WERI-Rb-1 (cell line): ENCODE measurements around the gene GFOD2.

Experiments
- DNase-seq: peaks from one replicate; pipeline ENCODE4 v3.0.0-alpha.2; 2020
- H3K27ac ChIP-seq: fragments of 250-450 bp; sonication (Bioruptor Pico); 2 replicates; pipeline ENCODE4 v1.5.1; 2020; ENCODE audit warnings: mild to moderate bottlenecking, moderate library complexity
- H3K27me3 ChIP-seq: fragments of 250-450 bp; sonication (Bioruptor Pico); 2 replicates; pipeline ENCODE4 v1.5.1; 2021; ENCODE audit warnings: mild to moderate bottlenecking, low read depth, moderate library complexity; ENCODE audit not compliant: insufficient read depth, severe bottlenecking
- H3K36me3 ChIP-seq: fragments of 250-450 bp; sonication (Bioruptor Pico); 2 replicates; pipeline ENCODE4 v1.5.1; 2020; ENCODE audit warnings: mild to moderate bottlenecking, moderate library complexity
- H3K4me3 ChIP-seq: 2 replicates; pipeline ENCODE4 v1.5.1; 2011; ENCODE audit warnings: low read depth, mild to moderate bottlenecking, control low read depth, low read length
- H3K9me3 ChIP-seq: fragments of 250-450 bp; sonication (Bioruptor Pico); 2 replicates; pipeline ENCODE4 v1.5.1; 2021; ENCODE audit warnings: mild to moderate bottlenecking, moderate library complexity; ENCODE audit not compliant: severe bottlenecking
- CTCF ChIP-seq: IDR thresholded peaks from 2 replicates; pipeline ENCODE4 v1.5.1; 2011; ENCODE audit warnings: low read depth, mild to moderate bottlenecking, control low read depth, inconsistent platforms, low read length

The GFOD2 gene

DNA sequence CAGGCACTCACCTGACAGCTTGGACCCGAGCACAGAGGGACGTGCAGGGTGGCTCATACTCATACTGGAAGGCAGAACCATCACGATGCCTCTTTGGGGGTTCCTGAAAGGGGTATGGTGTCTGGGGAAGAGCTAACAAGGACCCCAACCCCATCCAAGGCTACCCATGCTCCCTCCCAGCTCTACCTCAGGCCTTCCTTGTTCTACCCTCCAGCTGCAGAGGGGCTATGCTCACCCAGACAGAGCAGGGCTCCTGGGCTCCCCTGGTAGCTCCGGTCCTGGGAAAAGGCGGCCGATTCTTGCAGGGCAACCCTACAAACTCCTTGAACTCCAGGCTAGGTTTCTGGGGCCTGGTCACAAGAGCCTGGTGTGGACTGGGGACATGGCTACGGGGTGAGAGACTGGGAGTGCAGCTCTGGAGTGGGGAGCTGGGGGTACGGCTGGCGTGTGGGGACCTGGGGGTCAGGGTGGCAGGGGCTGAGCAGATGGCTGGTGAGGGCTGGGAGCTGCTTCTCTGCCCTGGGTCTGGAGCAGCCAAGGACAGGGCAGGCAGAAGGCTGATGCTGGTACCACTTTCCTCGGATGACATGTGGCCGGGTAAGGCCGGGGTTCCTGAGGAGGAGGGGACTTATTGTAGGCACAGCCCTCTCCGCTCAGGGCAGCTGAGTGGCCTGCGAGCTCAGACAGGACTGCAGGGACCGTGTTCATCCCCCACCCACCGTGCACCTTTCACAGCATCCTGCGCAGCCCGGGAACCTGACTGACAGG lies 61.2 kb downstream of the GFOD2 start:
- no peak overlapping the region for H3K4me3 ChIP-seq
- H3K27ac ChIP-seq: no peak overlapping the region
- no peak for DNase-seq
- peaks cover 62% of the 10 kb centered on the region for H3K36me3 ChIP-seq
- no peak for TF ChIP-seq CTCF
- no peaks in the 10 kb centered on the region for H3K9me3 ChIP-seq
- no peaks in the 10 kb centered on the region for H3K27me3 ChIP-seq

DNA sequence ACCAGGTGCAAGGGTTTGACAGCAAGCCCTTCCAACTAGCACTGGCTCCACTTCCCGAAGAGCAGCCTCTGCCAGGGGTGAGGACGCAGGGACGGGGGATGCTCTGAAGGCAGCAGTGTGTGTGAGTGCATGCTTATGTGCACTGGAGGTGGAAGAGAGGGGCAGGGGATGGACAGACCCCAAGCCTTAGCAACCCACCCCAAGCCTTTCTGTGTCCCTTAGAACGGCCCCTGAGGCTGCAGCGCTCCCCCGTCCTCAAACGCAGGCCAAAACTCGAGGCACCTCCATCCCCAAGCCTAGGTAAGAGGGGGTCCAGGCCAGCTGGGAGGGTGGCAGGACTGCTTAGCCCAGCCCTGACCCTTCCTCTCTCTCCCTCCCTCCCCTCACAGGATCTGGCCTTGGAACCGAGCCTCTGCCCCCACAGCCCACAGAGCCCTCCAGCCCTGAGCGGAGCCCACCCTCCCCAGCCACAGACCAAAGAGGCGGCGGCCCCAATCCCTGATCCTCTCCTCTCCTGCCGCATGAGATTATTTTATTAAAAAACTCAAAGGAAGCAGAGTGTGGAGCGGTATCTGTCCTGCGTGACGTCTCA lies 62.0 kb downstream of the GFOD2 start:
- DNase-seq: no peak
- no peaks in the 10 kb centered on the region for H3K9me3 ChIP-seq
- H3K4me3 ChIP-seq: no peak overlapping the region
- peaks cover 58% of the 10 kb centered on the region for H3K36me3 ChIP-seq
- H3K27ac ChIP-seq: no peak overlapping the region
- TF ChIP-seq CTCF: no peak
- H3K27me3 ChIP-seq: no peaks in the 10 kb centered on the region

GRCh38 chr16:67656344-67657016 lies 62.6 kb downstream of the GFOD2 start:
- Histone ChIP-seq H3K4me3 (no peak overlapping the region), H3K27me3 (no peaks in the 10 kb centered on the region), H3K27ac (no peak overlapping the region), H3K36me3 (peaks cover 63% of the 10 kb centered on the region), H3K9me3 (no peaks in the 10 kb centered on the region)
- TF ChIP-seq CTCF: no peak
- DNase-seq: no peak

DNA sequence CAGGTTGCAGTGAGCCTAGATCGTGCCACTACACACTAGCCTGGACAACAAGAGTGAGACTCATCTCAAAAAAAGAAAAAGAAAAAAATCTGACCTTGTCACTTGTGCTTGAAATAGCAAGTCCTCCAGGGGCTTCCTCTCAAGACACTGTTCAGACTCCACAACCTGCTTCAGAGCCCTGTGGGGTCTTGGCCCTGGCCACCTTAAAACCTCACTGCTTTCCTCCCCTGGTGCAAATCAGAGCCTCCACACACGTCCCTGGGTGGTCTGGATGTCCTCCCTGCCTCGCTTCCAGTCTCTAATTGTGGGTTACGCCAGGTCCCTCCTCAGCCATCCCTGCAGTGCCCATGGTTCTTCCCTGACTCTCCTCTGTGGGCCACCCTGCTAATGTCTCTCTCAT lies 63.8 kb downstream of the GFOD2 start:
- TF ChIP-seq CTCF: no peak
- no peaks in the 10 kb centered on the region for H3K9me3 ChIP-seq
- H3K36me3 ChIP-seq: peaks cover 63% of the 10 kb centered on the region
- DNase-seq: no peak
- H3K27me3 ChIP-seq: no peaks in the 10 kb centered on the region
- H3K4me3 ChIP-seq: no peak overlapping the region
- no peak overlapping the region for H3K27ac ChIP-seq

DNA sequence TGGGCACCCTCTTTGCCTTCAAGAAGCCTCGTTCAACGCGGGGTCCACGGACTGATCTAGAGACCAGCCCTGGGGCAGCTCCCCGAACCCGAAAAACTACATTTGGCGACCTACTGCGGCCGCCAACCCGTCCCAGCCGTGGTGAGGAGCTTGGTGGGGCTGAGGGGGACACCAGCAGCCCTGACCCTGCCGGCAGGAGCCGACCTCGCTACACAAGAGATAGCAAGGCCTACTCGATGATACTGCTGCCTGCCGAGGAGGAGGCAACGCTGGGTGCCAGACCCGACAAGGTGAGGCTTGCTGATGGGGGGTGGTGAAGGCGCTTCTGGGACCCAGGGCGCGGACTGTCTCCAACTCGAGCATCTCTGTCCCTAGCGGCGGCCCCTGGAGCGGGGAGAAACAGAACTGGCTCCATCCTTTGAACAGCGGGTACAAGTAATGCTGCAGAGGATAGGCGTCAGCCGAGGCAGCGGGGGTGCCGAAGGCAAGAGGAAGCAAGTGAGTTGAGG lies 64.7 kb downstream of the GFOD2 start:
- DNase-seq: no peak
- no peak for TF ChIP-seq CTCF
- H3K36me3 ChIP-seq: peaks cover 63% of the 10 kb centered on the region
- H3K4me3 ChIP-seq: no peak overlapping the region
- no peaks in the 10 kb centered on the region for H3K27me3 ChIP-seq
- H3K9me3 ChIP-seq: no peaks in the 10 kb centered on the region
- H3K27ac ChIP-seq: peak overlapping the region; percentile 89; the same call in 1 of the 2 replicates
